ENCODE measurements around the gene YPEL1.

YPEL1 gene

DNA sequence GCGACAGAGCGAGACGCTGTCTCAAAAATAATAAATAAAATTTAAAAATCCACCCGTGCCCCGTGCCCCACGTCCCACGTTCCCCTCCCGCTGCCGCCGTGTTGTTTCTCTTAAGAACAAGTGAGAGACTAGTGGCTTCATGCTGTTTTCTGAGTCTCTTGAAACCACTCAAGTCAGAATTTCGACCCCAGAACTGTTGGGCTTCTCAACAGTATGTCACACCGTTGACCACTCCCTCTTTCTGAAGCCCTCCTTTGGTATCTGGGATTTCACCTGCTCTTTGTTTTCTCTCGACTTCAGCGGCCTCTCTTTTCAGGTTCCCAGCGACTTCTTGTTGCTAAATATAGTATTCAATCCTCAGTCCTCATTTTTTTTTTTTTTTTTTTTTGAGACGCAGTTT, 68.8 kb downstream of the YPEL1 start:
- peak overlapping the region; percentile 89 for H3K27ac ChIP-seq
- DNase-seq (ENCODE audit: low read depth, low spot score) = no peak

DNA sequence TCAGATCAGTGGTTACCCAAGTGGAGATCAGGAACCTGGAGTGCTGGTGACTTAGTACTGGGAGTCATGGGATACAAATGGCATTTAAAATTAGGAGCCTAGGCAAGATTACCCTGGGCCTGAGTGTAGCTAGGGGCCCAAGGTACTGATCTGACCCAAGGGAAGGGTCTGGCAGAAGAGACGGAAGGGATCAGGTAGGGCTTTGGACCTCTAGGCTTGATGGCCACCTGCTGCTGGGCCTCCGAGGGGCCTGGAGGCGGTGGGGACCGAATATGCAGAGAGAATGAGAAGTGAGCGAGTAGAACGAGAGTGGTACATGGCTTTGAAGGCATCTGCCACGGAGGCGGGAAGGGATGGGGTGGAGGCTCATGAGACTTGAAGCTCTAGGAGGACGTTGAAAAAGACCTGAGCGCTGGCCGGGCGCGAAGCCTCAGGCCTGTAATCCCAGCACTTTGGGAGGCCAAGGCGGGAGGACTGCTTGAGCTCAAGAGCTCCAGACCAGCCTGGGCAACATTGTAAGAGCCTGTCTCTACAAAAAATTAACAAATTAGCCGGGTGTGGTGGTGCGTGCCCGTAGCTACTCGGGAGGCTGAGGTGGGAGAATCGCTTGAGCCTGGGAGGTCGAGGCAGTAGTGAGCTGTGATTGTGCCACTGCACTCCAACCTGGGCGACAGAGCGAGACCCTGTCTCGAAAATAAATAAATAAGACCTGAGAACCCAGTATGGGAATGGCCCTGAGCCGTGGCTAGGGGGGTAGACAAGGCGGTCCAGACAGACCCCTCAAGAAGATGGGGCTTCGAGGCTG, 70.3 kb downstream of the YPEL1 start:
- no peak for DNase-seq (ENCODE audit: low read depth, low spot score)
- peak overlapping the region; percentile 89 for H3K27ac ChIP-seq

DNA sequence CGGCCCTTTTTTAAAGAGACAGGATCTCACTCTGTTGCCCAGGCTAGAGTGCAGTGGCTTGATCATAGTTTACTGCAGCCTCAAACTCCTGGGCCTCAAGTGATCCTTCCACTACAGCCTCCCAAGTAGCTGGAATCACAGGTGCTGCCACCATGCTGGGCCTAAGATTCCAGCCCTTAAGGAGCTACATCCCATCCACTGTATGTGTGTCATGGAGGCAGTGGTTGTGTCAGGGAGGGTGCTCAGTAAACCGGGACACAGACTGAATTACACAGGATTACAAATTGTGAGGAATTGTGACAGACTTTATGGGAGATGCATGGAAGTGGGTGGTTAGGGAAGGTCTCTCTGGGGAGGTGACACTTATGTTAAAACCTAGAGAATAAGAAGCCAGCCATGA, 71.9 kb downstream of the YPEL1 start:
- no peak overlapping the region for H3K27ac ChIP-seq
- no peak for DNase-seq (ENCODE audit: low read depth, low spot score)

DNA sequence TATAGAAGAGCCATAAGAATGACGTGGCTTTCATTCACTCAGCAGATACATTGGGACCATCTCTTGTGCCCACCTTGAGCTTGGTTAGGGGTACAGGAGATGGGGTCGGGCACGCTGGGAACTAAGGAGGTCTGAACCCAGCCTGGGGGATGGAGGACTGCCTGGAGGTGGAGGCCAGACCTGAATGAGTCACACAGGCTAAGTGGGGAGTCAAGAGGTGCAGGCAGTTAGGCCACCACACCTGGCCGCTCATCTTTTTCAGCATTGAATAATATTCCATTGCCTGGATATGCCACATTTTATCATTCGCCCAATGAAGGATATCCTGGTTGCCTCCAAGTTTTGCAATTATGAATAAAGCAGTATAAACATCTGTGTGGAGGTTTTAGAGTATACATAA, 73.6 kb downstream of the YPEL1 start:
- no peak overlapping the region for H3K27ac ChIP-seq
- DNase-seq (ENCODE audit: low read depth, low spot score) = no peak

DNA sequence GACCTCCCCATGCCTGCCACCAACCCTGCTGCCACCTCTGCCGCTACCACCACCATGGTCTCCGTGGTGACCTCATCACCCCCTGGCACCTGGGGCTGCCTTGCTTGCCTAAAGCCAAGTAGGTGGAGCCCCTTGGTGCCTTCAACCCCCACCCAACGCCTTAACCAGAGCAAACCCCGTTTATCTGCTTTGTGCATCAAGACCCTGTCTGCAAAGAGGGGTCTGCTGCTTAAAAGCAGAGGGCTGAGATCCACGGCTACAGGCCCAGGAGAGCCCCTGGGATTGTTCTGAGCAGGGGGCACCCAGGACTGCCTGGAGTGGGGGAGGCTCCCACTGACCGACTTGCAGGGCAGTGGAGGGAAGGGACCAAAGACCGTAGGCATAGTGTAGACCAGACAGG, 74.7 kb downstream of the YPEL1 start:
- no peak overlapping the region for H3K27ac ChIP-seq
- no peak for DNase-seq (ENCODE audit: low read depth, low spot score)

DNA sequence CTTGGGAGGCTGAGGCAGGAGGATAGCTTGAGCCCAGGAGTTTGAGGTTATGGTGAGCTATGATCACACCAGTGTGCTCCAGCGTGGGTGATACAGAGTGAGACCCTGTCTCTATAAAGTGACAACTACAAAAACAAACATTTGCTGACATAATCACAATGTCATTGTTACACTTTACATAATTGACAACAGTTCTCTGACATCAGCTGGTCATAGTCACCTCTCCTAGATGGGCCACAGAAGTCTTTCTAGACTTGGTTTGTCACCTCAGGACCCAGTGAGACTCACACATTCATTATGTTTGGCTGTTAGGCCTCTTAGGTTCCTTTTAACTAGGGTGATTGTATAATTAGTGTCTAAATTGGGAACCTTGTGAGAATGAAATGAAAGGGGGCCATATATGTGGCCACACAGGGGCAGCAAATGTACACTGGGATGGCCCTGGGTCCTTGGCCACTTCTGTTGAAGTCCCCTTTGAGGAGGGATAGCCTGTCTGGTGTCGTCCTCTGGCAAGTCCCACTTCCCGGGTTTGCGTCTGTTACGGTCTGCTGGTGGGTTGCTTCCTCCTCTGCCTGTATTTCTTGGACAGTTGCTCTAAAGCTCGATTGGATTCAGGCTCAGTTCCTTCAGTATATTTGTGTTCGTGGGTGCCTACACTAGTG, 75.6 kb downstream of the YPEL1 start:
- DNase-seq (ENCODE audit: low read depth, low spot score) = no peak
- H3K27ac ChIP-seq = no peak overlapping the region

DNA sequence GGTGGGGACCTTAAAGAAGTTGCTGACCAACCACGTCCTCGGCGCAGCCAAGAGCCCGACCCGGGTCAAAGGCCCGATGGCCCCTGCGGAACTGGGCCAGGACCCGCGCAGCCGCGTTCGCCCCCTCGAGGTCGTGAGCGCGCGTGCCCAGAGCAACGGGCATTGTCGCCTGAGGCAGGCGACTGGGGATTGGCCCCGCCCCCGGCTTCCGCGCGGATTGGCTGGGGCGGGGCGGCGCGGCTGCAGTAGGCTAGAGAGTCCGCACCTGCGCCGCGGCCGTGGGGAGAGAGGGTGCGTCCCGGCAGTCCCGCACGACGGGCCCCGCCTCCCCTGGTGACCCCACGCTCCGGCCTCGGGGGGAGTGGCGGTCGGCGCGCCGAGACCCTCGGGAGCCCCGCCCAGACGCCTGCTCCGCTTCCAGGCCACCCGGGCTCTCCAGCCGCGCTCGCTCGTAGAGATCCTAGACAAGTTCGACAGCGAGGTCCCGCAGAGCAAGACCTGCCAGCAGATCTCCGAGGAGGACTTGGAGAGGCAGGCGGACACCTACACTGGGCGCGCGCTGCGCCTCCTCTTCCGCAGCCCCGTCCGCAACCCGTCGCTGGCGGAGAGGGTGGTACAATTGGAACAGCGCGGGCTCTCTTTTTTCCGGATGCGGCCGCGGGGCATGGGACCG, 78.1 kb downstream of the YPEL1 start:
- H3K27ac ChIP-seq = no peak overlapping the region
- no peak for DNase-seq (ENCODE audit: low read depth, low spot score)

DNA sequence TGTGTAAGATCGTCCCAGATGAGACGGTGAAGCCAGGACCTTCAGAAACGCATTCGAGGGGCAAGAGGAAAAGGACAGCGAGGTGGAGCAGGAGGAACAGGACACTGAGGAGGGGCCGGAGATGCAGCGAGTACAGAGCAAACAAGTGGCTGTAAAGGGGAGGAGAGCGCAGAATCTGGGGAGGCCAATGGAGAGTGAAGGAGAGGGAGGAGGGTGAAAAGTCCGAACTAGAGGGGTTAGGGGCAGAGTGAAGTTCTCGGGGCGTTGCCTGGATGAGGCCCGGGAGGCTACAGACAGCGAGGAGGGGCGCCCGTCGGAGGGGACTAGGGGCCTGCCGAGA, 78.6 kb downstream of the YPEL1 start:
- DNase-seq (ENCODE audit: low read depth, low spot score) = no peak
- peak overlapping the region; percentile 26 for H3K27ac ChIP-seq

DNA sequence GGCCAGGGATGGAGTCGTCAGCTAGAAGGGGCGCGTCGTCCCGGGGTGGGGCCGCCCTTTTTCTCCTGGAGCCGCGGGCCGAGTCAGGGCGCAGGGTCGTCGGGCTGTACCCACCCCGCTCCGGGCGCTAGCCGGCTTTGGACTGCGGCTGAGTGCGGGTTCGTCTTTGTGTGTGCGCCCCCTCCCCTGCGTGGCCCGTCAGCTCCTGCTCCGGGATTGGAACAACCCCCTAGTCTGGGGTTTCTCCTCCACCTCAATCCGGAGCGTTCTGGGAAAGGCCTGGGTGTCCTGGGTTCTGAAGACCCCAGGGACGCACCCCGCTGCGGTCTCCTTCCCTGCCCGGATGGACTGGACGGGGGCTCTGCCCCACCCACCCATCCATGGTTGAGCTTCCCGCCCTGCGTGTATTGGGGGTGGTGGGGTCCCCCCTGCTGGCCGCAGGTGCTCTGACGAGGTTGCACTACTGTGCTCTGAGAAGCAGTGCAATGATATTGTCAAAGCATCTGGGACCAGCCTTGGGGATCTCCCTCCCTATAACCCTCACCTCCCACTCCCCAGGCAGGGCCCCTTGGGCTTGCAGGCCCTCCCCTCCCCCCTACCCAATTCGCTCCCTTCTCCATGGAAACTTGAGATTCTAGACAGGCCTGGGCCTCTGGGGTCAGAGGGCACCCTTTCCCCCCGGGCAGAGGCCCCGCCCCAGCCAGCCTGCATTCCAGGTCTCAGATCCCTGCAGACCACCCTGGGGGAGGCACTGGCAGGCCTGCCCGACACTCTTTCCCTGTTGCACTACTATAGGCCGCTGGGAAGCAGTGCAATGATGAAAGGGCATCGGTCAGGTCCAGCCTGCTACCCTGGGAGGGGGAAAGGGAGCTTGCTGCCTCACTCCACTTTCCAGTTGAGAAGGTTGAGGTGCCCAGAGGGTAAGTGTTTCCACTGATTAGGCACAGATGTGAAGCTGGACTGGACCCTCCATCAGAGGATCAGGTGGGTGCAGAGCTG, 82.7 kb downstream of the YPEL1 start:
- H3K27ac ChIP-seq = no peak overlapping the region
- DNase-seq (ENCODE audit: low read depth, low spot score) = no peak

DNA sequence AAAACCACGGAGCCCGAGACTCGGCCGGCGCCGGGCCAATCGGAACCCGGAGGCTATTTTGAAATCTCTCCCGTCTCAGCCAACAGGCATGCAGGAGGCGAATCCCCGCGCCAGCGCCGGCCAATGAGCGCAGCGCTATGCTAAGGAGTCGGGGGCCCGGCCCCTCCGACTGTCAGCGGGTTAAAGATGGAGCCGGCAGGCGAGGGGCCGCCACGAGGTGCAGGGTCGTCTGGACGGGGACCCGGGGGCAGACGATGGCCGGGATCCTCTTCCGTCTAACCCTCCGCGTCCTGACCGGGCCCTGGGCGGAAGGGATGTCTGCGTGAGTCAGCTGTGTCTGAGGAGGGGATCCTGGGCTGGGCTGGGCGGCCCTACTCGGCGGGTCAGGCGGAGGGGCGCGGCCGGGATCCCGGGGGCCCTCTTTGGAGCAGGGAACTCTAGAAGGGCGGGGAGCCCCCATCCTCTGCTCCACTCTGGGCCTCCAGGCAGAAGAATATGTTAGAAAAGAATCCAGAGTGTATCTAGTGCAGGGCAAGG, 83.5 kb downstream of the YPEL1 start:
- H3K27ac ChIP-seq = no peak overlapping the region
- DNase-seq (ENCODE audit: low read depth, low spot score) = no peak

DNA sequence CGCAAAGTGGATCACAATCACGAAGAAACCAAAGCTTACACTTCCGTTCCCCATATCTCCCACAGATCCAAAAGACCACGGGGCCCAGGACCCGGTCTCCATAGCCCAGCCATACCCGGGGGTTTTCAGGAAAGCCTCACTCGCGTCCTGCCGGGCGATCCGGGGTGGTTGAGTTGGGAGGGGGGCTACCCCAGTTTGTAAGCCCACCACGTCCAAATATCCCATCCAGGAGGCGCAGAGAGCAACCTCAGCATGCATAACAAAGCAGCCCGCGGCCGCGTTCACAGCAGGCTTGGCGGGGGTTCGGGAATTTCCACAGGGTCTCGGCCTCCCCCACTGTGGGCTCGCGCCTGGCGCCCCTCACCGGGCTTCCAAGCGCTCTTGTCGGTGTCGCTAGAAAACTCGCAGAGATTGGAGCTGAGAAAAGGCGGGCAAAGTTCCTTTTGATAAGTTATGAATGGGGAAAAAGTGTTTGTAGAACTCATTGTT, 84.0 kb downstream of the YPEL1 start:
- no peak overlapping the region for H3K27ac ChIP-seq
- DNase-seq (ENCODE audit: low read depth, low spot score) = no peak

DNA sequence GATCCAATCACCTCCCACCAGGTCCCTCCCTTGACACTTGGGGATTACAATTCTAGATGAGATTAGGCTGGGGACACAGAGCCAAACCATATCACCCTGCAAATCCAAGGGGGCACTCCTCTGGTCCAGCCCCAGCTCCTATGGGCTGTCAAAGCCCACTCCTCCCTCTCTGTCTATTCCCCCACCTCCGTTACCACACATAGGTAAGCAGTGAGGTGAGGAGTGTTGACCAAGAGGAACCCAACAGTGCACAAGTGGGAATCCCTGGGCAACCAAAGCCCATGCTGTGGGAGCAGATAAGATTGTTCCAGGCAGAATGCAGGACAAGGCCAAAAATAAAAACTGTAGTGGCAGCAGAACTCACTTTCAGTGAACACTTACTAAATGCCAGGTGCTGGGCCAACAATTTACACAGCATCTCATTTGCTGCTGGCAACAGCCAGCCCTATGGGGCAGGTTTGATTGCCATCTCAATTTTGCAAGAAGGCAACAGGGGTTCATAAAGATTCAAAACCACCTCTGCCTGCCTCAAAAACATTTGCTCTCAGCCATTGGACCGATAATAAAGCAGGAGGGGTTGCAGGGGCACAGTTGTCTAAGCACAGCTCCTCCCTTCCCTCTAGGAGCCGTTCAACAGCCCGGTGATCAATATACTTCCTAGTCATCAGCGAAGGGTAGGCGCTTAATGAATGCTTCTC, 84.6 kb downstream of the YPEL1 start:
- no peak for DNase-seq (ENCODE audit: low read depth, low spot score)
- H3K27ac ChIP-seq = no peak overlapping the region

DNA sequence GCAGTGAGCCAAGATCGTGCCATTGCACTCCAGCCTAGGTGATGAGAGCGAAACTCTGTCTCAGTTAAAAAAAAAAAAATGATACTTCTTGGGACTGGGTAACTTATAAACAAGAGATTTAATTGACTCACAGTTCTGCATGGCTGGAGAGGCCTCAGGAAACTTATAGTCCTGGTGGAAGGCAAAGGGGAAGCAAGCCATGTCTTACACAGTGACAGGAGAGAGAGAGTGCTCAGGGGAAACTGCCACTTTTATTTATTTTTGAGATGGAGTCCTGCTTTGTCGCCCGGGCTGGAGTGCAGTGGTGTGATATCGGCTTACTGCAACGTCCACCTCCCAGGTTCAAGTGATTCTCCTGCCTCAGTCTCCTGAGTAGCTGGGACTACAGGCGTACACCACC, 85.3 kb downstream of the YPEL1 start:
- no peak for DNase-seq (ENCODE audit: low read depth, low spot score)
- no peak overlapping the region for H3K27ac ChIP-seq
